Choroid plexus epithelial cell (primary cell): ENCODE data around the gene DVL3.
A peak's percentile ranks its signal among the peaks of the same experiment; 100 is the strongest.
"Not testable (repeated sequence)": the region's sequence is repeated elsewhere in the genome, so short reads cannot be mapped to it uniquely, and the experiment has no call there.

Experiments used
- DNase-seq: peaks from one replicate; pipeline ENCODE4 v3.0.0-alpha.2; 2010; ENCODE audit warnings: low read depth
- H3K4me3 ChIP-seq: 2 replicates; pipeline ENCODE4 v1.5.1; 2011; ENCODE audit warnings: low read depth, mild to moderate bottlenecking, control low read depth, low read length, moderate library complexity
- CTCF ChIP-seq: conservative IDR thresholded peaks from 2 replicates; pipeline ENCODE4 v1.5.1; 2011; ENCODE audit warnings: low read depth, mild to moderate bottlenecking, control low read depth, inconsistent platforms, low read length, moderate library complexity

DVL3 gene

GRCh38 chr3:184154885-184155643 is at the start of gene DVL3:
DVL3 (plus strand) TSS chr3:184155377; CDS start chr3:184155636, 259 bp downstream.
- no peak for TF ChIP-seq CTCF
- DNase-seq: peak; percentile 56
- peak within 1 kb of the TSS; percentile 92 for H3K4me3 ChIP-seq

- peak; percentile 40 for DNase-seq
Observed at GRCh38 chr3:184110316-184110725, 44.9 kb upstream of the DVL3 start.

GRCh38 chr3:184116017-184116416 is 39.2 kb upstream of the DVL3 start:
- no peak for DNase-seq
- TF ChIP-seq CTCF: no peak
- H3K4me3 ChIP-seq: no peak overlapping the region

More at GRCh38 chr3:184110316-184110725, 44.9 kb upstream of the DVL3 start:
- TF ChIP-seq CTCF: no peak
- H3K4me3 ChIP-seq: no peak overlapping the region

GRCh38 chr3:184117636-184118035 is 37.5 kb upstream of the DVL3 start:
- DNase-seq: no peak
- no peak overlapping the region for H3K4me3 ChIP-seq
- TF ChIP-seq CTCF: no peak

- H3K4me3 ChIP-seq, DNase-seq: not testable (repeated sequence)
Observed at GRCh38 chr3:184121031-184121430, 34.1 kb upstream of the DVL3 start.

- DNase-seq: no peak
- TF ChIP-seq CTCF: no peak
- H3K4me3 ChIP-seq: no peak overlapping the region
Observed at GRCh38 chr3:184126006-184126405, 29.2 kb upstream of the DVL3 start.

GRCh38 chr3:184129012-184129411 is 26.2 kb upstream of the DVL3 start:
- no peak overlapping the region for H3K4me3 ChIP-seq
- DNase-seq: peak; percentile 66

More at GRCh38 chr3:184129012-184129411, 26.2 kb upstream of the DVL3 start:
- peak; percentile 70 for TF ChIP-seq CTCF
